A549 (cell line): ENCODE data around the gene ARL8B.

Experiments
- BCL3 ChIP-seq: fragments of >200 bp; sonication (Bioruptor Twin); formaldehyde crosslinking; IDR thresholded peaks from 3 replicates; pipeline ENCODE4 v1.6.1; 2016
- JUN ChIP-seq, 2 experiments: fragments of >200 bp; sonication (Bioruptor Twin); formaldehyde crosslinking; IDR thresholded peaks; 2 replicates in 1 of 2; 3 replicates in 1 of 2; pipeline ENCODE4 v1.6.1; 2016 to 2017
- MAX ChIP-seq: IDR thresholded peaks from 2 replicates; pipeline ENCODE4 v1.6.1; 2012
- POLR2AphosphoS2 ChIP-seq: conservative IDR thresholded peaks from 2 replicates; pipeline ENCODE4 v1.6.1; 2012; ENCODE audit warnings: low read length, improper control_type of control experiment, inconsistent platforms
- RAD21 ChIP-seq, 2 experiments: fragments of >200 bp in 1 of 2; sonication (Bioruptor Twin) in 1 of 2; formaldehyde crosslinking in 1 of 2; IDR thresholded peaks in 1 of 2; conservative IDR thresholded peaks in 1 of 2; 2 replicates in 1 of 2; 3 replicates in 1 of 2; pipeline ENCODE4 v1.6.1; 2012 to 2018; ENCODE audit warnings: inconsistent platforms in 1 of 2
- USF2 ChIP-seq: fragments of 450-650 bp; IDR thresholded peaks from 2 replicates; pipeline ENCODE4 v1.6.1; 2014; ENCODE audit warnings: antibody characterized with exemption
- TF ChIP-seq, protein P1 (sequence below): fragments of >200 bp; sonication (Bioruptor Twin); formaldehyde crosslinking; IDR thresholded peaks from 3 replicates; pipeline ENCODE4 v1.5.1; 2016

GRCh38 chr3:5115506-5116162, 6.5 kb upstream of the ARL8B start:
- TF ChIP-seq JUN (IDR thresholded peaks at IDR 0.05) (no peak), MAX (no peak), USF2 (no peak), POLR2AphosphoS2 (no peak), RAD21 (conservative IDR thresholded peaks at IDR 0.05 in 1 of 2, IDR thresholded peaks at IDR 0.05 in 1 of 2) (no peak), BCL3 (no peak)
- TF ChIP-seq, protein P1, sequence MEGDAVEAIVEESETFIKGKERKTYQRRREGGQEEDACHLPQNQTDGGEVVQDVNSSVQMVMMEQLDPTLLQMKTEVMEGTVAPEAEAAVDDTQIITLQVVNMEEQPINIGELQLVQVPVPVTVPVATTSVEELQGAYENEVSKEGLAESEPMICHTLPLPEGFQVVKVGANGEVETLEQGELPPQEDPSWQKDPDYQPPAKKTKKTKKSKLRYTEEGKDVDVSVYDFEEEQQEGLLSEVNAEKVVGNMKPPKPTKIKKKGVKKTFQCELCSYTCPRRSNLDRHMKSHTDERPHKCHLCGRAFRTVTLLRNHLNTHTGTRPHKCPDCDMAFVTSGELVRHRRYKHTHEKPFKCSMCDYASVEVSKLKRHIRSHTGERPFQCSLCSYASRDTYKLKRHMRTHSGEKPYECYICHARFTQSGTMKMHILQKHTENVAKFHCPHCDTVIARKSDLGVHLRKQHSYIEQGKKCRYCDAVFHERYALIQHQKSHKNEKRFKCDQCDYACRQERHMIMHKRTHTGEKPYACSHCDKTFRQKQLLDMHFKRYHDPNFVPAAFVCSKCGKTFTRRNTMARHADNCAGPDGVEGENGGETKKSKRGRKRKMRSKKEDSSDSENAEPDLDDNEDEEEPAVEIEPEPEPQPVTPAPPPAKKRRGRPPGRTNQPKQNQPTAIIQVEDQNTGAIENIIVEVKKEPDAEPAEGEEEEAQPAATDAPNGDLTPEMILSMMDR = no peak
